MM.1S (cell line): ENCODE results near the gene TSSK6.

Experiments used
- CTCF ChIP-seq: fragments of 300-600 bp; sonication (generic); IDR thresholded peaks from 2 replicates; pipeline ENCODE4 v1.5.1; 2016; ENCODE audit warnings: antibody characterized with exemption, low read length, mixed read lengths
- EZH2 ChIP-seq: fragments of 300-600 bp; sonication (generic); optimal IDR thresholded peaks from 2 replicates; pipeline ENCODE3; 2017; ENCODE audit warnings: low read depth, mild to moderate bottlenecking, antibody characterized with exemption, low read length, mixed read lengths
- EZH2phosphoT487 ChIP-seq: fragments of 300-600 bp; sonication (generic); IDR thresholded peaks from 2 replicates; pipeline ENCODE4 v1.6.1; 2018; ENCODE audit warnings: antibody characterized with exemption, low read length

GRCh38 chr19:19524053-19524452 lies 8.7 kb upstream of the TSSK6 start:
- TF ChIP-seq CTCF (no peak), EZH2 (no peak), EZH2phosphoT487 (no peak)
